HepG2 (cell line): Measurements from ENCODE around the gene ST8SIA3. TPM values are rescaled to one million over a fixed set of nuclear protein-coding genes. Genes with fewer than 3 reads are reported as not detected.

Experiments
- CHD4 ChIP-seq: fragments of 200-600 bp; sonication (generic); IDR thresholded peaks from 2 replicates; pipeline ENCODE4 v1.7.0; 2017; ENCODE audit warnings: mild to moderate bottlenecking, low read length, borderline replicate concordance
- CSRNP2 ChIP-seq: sonication (generic); formaldehyde crosslinking; conservative IDR thresholded peaks from 2 replicates; pipeline ENCODE4 v1.8.0; 2022; ENCODE audit warnings: low read depth, missing genetic modification reagents
- FOXM1 ChIP-seq: sonication (generic); formaldehyde crosslinking; IDR thresholded peaks from 2 replicates; pipeline ENCODE4 v1.5.0; 2020; ENCODE audit warnings: missing genetic modification reagents
- KAT2B ChIP-seq: fragments of 150-350 bp; IDR thresholded peaks from 2 replicates; pipeline ENCODE4 v1.6.1; 2014; ENCODE audit warnings: low read depth, low read length, borderline replicate concordance
- KIAA2018 ChIP-seq: sonication (generic); formaldehyde crosslinking; IDR thresholded peaks from 2 replicates; pipeline ENCODE4 v1.5.0; 2020; ENCODE audit warnings: mild to moderate bottlenecking, missing genetic modification reagents, borderline replicate concordance
- MYC ChIP-seq: sonication (generic); formaldehyde crosslinking; IDR thresholded peaks from 2 replicates; pipeline ENCODE4 v1.9.0; 2021; ENCODE audit warnings: missing genetic modification reagents, borderline replicate concordance
- NR0B2 ChIP-seq: sonication (generic); formaldehyde crosslinking; IDR thresholded peaks from 2 replicates; pipeline ENCODE4 v1.4.0; 2020; ENCODE audit warnings: mild to moderate bottlenecking, missing genetic modification reagents
- PRMT3 ChIP-seq: sonication (generic); formaldehyde crosslinking; IDR thresholded peaks from 2 replicates; pipeline ENCODE4 v1.8.1; 2022; ENCODE audit warnings: low read depth, mild to moderate bottlenecking, moderate library complexity, missing genetic modification reagents, borderline replicate concordance
- RFXAP ChIP-seq: sonication (generic); formaldehyde crosslinking; IDR thresholded peaks from 2 replicates; pipeline ENCODE4 v1.4.0; 2020; ENCODE audit warnings: missing genetic modification reagents, borderline replicate concordance
- RXRA ChIP-seq: sonication (generic); formaldehyde crosslinking; IDR thresholded peaks from 2 replicates; pipeline ENCODE4 v1.5.1; 2020; ENCODE audit warnings: missing genetic modification reagents
- SUZ12 ChIP-seq: fragments of 150-350 bp; IDR thresholded peaks from 2 replicates; pipeline ENCODE4 v1.6.1; 2014; ENCODE audit warnings: low read depth, low read length
- ZNF24 ChIP-seq: fragments of 450-650 bp; IDR thresholded peaks from 2 replicates; pipeline ENCODE4 v1.6.1; 2017; ENCODE audit warnings: antibody characterized with exemption, mild to moderate bottlenecking
- ZNF3 ChIP-seq: IDR thresholded peaks from 2 replicates; pipeline ENCODE4 v1.7.0; 2017; ENCODE audit warnings: inconsistent platforms
- ZNF33A ChIP-seq: sonication (generic); formaldehyde crosslinking; IDR thresholded peaks from 2 replicates; pipeline ENCODE4 v1.5.1; 2020; ENCODE audit warnings: missing genetic modification reagents, mild to moderate bottlenecking, moderate library complexity, borderline replicate concordance
- ZNF468 ChIP-seq: sonication (generic); formaldehyde crosslinking; IDR thresholded peaks from 2 replicates; pipeline ENCODE4 v1.8.0; 2022; ENCODE audit warnings: mild to moderate bottlenecking, moderate library complexity, missing genetic modification reagents
- ZNF546 ChIP-seq: sonication (generic); formaldehyde crosslinking; conservative IDR thresholded peaks from 2 replicates; pipeline ENCODE4 v1.8.1; 2023; ENCODE audit warnings: mild to moderate bottlenecking, missing genetic modification reagents
- ZNF605 ChIP-seq: sonication (generic); formaldehyde crosslinking; IDR thresholded peaks from 2 replicates; pipeline ENCODE4 v1.8.0; 2022; ENCODE audit warnings: mild to moderate bottlenecking, missing genetic modification reagents
- ZNF639 ChIP-seq: conservative IDR thresholded peaks from 2 replicates; pipeline ENCODE4 v1.6.1; 2018; ENCODE audit warnings: missing genetic modification reagents
- polyA plus RNA-seq, 8 experiments: library from polyadenylated mRNA; depleted of rRNA in 3 of 8; stranded (reverse) in 7 of 8; unstranded in 1 of 8; fragments of >200 nt; fragmentation: Illumina TruSeq in 4 of 8; extraction: Trizol in 4 of 8; gene quantifications; 2 replicates each; pipeline versions ENCODE4 v1.2.1 to v1.2.3, GENCODE V29; 2011 to 2016; ENCODE audit warnings: low read depth in 4 of 8, missing spikeins in 1 of 8, mixed read lengths in 1 of 8; ENCODE audit not compliant: insufficient read depth in 1 of 8
- total RNA-seq, 5 experiments: library from RNA; depleted of rRNA; stranded (reverse); fragments of >200 nt; fragmentation: Illumina TruSeq; extraction: Trizol; gene quantifications; 2 replicates each; pipeline ENCODE4 v1.2.3, GENCODE V29; 2016; ENCODE audit warnings: low read depth in 1 of 5

The ST8SIA3 gene
- total and polyA plus RNA-seq, 2 of the 13 experiments (the other 11 are each of a cell fraction or from before 2014, with no cell fraction given) = not detected

GRCh38 chr18:57353940-57354461 lies 1.6 kb downstream of the ST8SIA3 start (continued):
- TF ChIP-seq ZNF639 (0 out of 2 replicates have a peak, but pooled peaks have one; percentile 42), CHD4 (no peak), ZNF605 (CRISPR knock-in tag) (peak; percentile 47; the same call in 1 of the 2 replicates), ZNF546 (0 out of 2 replicates have a peak, but pooled peaks have one; percentile 68), RXRA (CRISPR knock-in tag) (no peak), KAT2B (no peak), KIAA2018 (CRISPR knock-in tag) (no peak), ZNF33A (CRISPR knock-in tag) (no peak), ZNF468 (0 out of 2 replicates have a peak, but pooled peaks have one; percentile 46), ZNF24 (no peak), PRMT3 (CRISPR knock-in tag) (no peak), MYC (CRISPR knock-in tag) (0 out of 2 replicates have a peak, but pooled peaks have one; percentile 36), RFXAP (CRISPR knock-in tag) (peak; percentile 71; the same call in 1 of the 2 replicates), SUZ12 (no peak), ZNF3 (CRISPR knock-in tag) (no peak), FOXM1 (CRISPR knock-in tag) (no peak), CSRNP2 (CRISPR knock-in tag) (no peak), NR0B2 (peak; percentile 79; the same call in 1 of the 2 replicates)
